Neural cell (in vitro differentiated cells): ENCODE data around the gene MRPL21. TPM values are rescaled to one million over a fixed set of nuclear protein-coding genes. Genes with fewer than 3 reads are reported as not detected.

Experiments used
- H2AFZ ChIP-seq: fragments of 200-600, 300-800 bp; sonication (generic), shearing (Covaris generic); 2 replicates; pipeline ENCODE4 v1.6.0; 2014; ENCODE audit warnings: low read depth, mild to moderate bottlenecking, antibody characterized with exemption, low read length, moderate library complexity
- H3F3A ChIP-seq: fragments of 200-600 bp; shearing (Covaris generic); 2 replicates; pipeline ENCODE4 v1.6.1; 2016; ENCODE audit warnings: mild to moderate bottlenecking, moderate library complexity, mixed read lengths, antibody characterized with exemption, low read length; ENCODE audit not compliant: insufficient read depth, poor library complexity, severe bottlenecking
- H3K27ac ChIP-seq: fragments of 200-600, 300-800 bp; sonication (generic), shearing (Covaris generic); 2 replicates; pipeline ENCODE4 v1.5.1; 2014; ENCODE audit warnings: mild to moderate bottlenecking, low read length, moderate library complexity
- H3K27me3 ChIP-seq: fragments of 300-800, 200-600 bp; sonication (generic), shearing (Covaris generic); 2 replicates; pipeline ENCODE4 v1.6.0; 2014; ENCODE audit warnings: mild to moderate bottlenecking, low read depth, low read length, moderate library complexity; ENCODE audit not compliant: insufficient read depth
- H3K36me3 ChIP-seq: fragments of 300-800, 200-600 bp; sonication (generic), shearing (Covaris generic); 2 replicates; pipeline ENCODE4 v1.5.1; 2014; ENCODE audit warnings: mild to moderate bottlenecking, antibody characterized with exemption, low read length, moderate library complexity; ENCODE audit not compliant: insufficient read depth
- H3K4me2 ChIP-seq: fragments of 300-800, 200-600 bp; sonication (generic), shearing (Covaris generic); 2 replicates; pipeline ENCODE4 v1.6.0; 2014; ENCODE audit warnings: mild to moderate bottlenecking, low read length
- H3K4me3 ChIP-seq: fragments of 300-800, 200-600 bp; sonication (generic), shearing (Covaris generic); 2 replicates; pipeline ENCODE4 v1.5.1; 2014; ENCODE audit warnings: mild to moderate bottlenecking, low read length, moderate library complexity
- H3K79me2 ChIP-seq: fragments of 200-600 bp; shearing (Covaris generic); replicated peaks from 2 replicates; pipeline ENCODE4 v1.6.0; 2014; ENCODE audit warnings: mild to moderate bottlenecking, low read length, moderate library complexity; ENCODE audit not compliant: insufficient read depth
- H3K9ac ChIP-seq: fragments of 300-800, 200-600 bp; sonication (generic), shearing (Covaris generic); 2 replicates; pipeline ENCODE4 v1.6.1; 2016; ENCODE audit warnings: mild to moderate bottlenecking, low read length, mixed read lengths
- H3K9me2 ChIP-seq: fragments of 200-600 bp; shearing (Covaris generic); 2 replicates; pipeline ENCODE4 v1.6.1; 2016; ENCODE audit warnings: mild to moderate bottlenecking, low read length, mixed read lengths; ENCODE audit not compliant: insufficient read depth
- H3K9me3 ChIP-seq: fragments of 200-600, 300-800 bp; sonication (generic), shearing (Covaris generic); 2 replicates; pipeline ENCODE4 v1.6.1; 2016; ENCODE audit warnings: mild to moderate bottlenecking, mixed run types, low read length, moderate library complexity, mixed read lengths
- H4K20me1 ChIP-seq: fragments of 200-600 bp; shearing (Covaris generic); 2 replicates; pipeline ENCODE4 v1.6.1; 2016; ENCODE audit warnings: mild to moderate bottlenecking, mixed run types; ENCODE audit not compliant: insufficient read depth
- EP300 ChIP-seq: fragments of 450-650 bp; conservative IDR thresholded peaks from 2 replicates; pipeline ENCODE4 v1.6.1; 2014; ENCODE audit warnings: antibody characterized with exemption, mild to moderate bottlenecking, moderate library complexity; ENCODE audit not compliant: poor library complexity, severe bottlenecking
- EZH2 ChIP-seq: fragments of 200-600, 300-800 bp; shearing (Covaris generic), sonication (generic); IDR thresholded peaks from 2 replicates; pipeline ENCODE4 v1.6.1; 2014; ENCODE audit warnings: antibody characterized with exemption, low read length, borderline replicate concordance, mild to moderate bottlenecking; ENCODE audit not compliant: insufficient read depth, poor library complexity, severe bottlenecking
- MXI1 ChIP-seq: fragments of 450-650 bp; conservative IDR thresholded peaks from 2 replicates; pipeline ENCODE4 v1.6.1; 2014; ENCODE audit warnings: antibody characterized with exemption, mild to moderate bottlenecking; ENCODE audit not compliant: poor library complexity, severe bottlenecking
- POLR2AphosphoS5 ChIP-seq: IDR thresholded peaks from 2 replicates; pipeline ENCODE4 v1.6.1; 2012
- RAD21 ChIP-seq: fragments of 450-650 bp; conservative IDR thresholded peaks from 2 replicates; pipeline ENCODE4 v1.6.1; 2014; ENCODE audit warnings: antibody characterized with exemption, mild to moderate bottlenecking, moderate library complexity
- SMC3 ChIP-seq: fragments of 450-650 bp; conservative IDR thresholded peaks from 2 replicates; pipeline ENCODE4 v1.6.1; 2014; ENCODE audit warnings: antibody characterized with exemption, mild to moderate bottlenecking, moderate library complexity; ENCODE audit not compliant: poor library complexity
- TAF1 ChIP-seq: IDR thresholded peaks from 2 replicates; pipeline ENCODE4 v1.6.1; 2012; ENCODE audit warnings: low read depth
- polyA plus RNA-seq: library from polyadenylated mRNA; depleted of rRNA; stranded (reverse); fragments of >200 nt; gene quantifications from 2 replicates; pipeline ENCODE4 v1.2.3, GENCODE V29; 2014
- TF ChIP-seq, protein P1 (sequence below): IDR thresholded peaks from 2 replicates; pipeline ENCODE4 v1.6.1; 2012; ENCODE audit warnings: borderline replicate concordance
- TF ChIP-seq, protein P2 (sequence below): fragments of 450-650 bp; IDR thresholded peaks from 2 replicates; pipeline ENCODE4 v1.5.1; 2014; ENCODE audit warnings: antibody characterized with exemption, mild to moderate bottlenecking, moderate library complexity; ENCODE audit not compliant: poor library complexity, severe bottlenecking

MRPL21 gene
- polyA plus RNA-seq, 1 donor from 2014 or later, result 139 TPM

DNA sequence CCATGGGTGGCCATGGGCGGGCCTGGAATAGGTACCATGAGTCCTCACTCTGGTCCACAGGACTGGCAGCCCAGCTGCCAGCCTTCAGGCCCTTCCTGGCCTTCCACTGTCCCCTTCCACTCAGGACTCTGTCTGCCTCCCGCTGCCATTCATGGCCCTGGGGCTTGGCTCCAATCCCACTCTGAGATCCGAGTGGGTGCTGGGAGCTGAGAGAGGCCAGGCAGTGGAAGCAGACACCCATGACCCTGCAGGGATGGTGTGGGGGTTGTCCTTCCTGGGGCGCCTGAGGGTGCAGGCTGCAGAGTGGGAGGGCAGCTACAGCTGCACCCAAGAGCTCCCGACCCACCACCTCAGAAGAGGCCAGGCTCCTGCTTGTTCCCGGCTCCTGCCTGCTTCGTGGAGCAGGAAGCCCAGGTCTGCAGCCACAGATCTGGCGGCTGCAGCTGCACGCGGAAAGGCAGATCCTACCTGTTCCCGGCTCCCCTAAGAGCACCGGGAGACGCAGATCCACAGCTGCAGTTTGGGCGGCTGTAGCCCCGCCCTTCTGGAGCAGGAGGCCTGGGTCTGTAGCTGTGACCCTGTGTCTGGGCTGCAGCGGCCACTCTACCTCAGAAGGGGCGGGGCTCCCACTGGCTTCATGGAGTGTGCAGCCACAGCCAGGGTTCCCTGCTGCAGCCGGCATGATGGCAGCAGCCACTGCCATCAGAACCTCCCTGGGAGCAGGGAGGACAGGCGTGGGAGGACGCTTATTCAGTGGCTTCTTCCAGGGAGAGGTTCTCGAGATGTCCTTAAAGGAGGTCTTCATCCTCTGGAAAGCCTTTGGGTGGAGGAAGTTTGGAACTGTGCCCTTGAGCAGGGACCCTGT is 27.6 kb upstream of the MRPL21 start:
- Histone ChIP-seq H4K20me1 (no peaks in the 10 kb centered on the region), H3K27ac (no peak overlapping the region), H3K4me3 (no peak overlapping the region), H3K79me2 (no peaks in the 10 kb centered on the region), H3K9me3 (no peaks in the 10 kb centered on the region), H2AFZ (no peak overlapping the region), H3K36me3 (peaks cover 8% of the 10 kb centered on the region), H3K27me3 (no peaks in the 10 kb centered on the region), H3K9me2 (no peaks in the 10 kb centered on the region), H3K9ac (no peak overlapping the region), H3K4me2 (no peak overlapping the region), H3F3A (no peaks in the 10 kb centered on the region)
- TF ChIP-seq RAD21 (no peak), TAF1 (no peak), POLR2AphosphoS5 (no peak), SMC3 (no peak), EP300 (no peak), MXI1 (no peak), EZH2 (no peak)
- TF ChIP-seq, protein P1, sequence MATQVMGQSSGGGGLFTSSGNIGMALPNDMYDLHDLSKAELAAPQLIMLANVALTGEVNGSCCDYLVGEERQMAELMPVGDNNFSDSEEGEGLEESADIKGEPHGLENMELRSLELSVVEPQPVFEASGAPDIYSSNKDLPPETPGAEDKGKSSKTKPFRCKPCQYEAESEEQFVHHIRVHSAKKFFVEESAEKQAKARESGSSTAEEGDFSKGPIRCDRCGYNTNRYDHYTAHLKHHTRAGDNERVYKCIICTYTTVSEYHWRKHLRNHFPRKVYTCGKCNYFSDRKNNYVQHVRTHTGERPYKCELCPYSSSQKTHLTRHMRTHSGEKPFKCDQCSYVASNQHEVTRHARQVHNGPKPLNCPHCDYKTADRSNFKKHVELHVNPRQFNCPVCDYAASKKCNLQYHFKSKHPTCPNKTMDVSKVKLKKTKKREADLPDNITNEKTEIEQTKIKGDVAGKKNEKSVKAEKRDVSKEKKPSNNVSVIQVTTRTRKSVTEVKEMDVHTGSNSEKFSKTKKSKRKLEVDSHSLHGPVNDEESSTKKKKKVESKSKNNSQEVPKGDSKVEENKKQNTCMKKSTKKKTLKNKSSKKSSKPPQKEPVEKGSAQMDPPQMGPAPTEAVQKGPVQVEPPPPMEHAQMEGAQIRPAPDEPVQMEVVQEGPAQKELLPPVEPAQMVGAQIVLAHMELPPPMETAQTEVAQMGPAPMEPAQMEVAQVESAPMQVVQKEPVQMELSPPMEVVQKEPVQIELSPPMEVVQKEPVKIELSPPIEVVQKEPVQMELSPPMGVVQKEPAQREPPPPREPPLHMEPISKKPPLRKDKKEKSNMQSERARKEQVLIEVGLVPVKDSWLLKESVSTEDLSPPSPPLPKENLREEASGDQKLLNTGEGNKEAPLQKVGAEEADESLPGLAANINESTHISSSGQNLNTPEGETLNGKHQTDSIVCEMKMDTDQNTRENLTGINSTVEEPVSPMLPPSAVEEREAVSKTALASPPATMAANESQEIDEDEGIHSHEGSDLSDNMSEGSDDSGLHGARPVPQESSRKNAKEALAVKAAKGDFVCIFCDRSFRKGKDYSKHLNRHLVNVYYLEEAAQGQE, result no peak
- TF ChIP-seq, protein P2, sequence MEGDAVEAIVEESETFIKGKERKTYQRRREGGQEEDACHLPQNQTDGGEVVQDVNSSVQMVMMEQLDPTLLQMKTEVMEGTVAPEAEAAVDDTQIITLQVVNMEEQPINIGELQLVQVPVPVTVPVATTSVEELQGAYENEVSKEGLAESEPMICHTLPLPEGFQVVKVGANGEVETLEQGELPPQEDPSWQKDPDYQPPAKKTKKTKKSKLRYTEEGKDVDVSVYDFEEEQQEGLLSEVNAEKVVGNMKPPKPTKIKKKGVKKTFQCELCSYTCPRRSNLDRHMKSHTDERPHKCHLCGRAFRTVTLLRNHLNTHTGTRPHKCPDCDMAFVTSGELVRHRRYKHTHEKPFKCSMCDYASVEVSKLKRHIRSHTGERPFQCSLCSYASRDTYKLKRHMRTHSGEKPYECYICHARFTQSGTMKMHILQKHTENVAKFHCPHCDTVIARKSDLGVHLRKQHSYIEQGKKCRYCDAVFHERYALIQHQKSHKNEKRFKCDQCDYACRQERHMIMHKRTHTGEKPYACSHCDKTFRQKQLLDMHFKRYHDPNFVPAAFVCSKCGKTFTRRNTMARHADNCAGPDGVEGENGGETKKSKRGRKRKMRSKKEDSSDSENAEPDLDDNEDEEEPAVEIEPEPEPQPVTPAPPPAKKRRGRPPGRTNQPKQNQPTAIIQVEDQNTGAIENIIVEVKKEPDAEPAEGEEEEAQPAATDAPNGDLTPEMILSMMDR, result no peak

DNA sequence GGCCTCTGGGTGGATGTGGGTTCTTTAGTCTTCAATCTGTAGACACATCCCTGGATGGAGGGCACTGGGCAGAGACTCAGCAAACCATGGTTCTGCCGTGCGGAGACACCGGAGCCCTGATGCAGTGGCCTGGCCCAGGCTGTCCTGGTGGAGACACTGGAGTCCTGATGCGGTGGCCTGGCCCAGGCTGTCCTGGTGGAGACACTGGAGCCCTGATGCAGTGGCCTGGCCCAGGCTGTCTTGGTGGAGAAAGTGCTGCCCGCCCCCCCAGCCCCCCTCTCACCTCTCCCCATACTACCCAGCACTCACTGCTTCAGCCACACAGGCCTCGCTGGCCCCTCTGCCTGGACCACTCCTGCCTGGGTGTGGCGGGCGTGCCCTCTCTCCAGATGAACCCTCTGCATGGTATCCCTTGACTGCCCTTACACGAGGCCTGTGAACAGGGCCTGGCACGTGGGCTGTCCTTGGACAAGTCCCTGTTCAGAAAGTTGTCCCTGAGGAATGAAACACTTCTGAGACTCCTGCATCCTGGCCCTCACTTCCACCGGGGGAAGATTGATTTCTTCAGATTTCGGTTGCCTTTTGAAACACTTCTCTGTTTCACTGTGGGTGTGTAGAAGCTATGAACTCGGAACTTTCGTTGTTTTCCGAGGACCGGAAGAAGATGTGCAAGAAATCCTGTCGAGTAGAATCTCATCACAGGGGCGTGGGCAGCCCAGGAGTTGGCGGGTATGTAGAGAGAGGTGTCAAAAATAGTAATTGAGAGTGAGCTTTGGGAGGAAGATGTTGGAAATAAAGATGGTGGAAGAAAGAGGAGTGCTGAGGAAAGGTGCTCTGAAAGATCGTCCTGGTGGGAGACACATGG is 26.3 kb upstream of the MRPL21 start:
- Histone ChIP-seq H3K36me3 (peaks cover 8% of the 10 kb centered on the region), H3F3A (no peaks in the 10 kb centered on the region)

More for the DNA sequence above, 26.3 kb upstream of the MRPL21 start:
- no peaks in the 10 kb centered on the region for H3K79me2 ChIP-seq
- H3K9me3 ChIP-seq, result no peaks in the 10 kb centered on the region
- H2AFZ ChIP-seq, result no peak overlapping the region
- H3K4me2 ChIP-seq, result no peak overlapping the region
- no peak overlapping the region for H3K9ac ChIP-seq
- no peak for TF ChIP-seq EP300
- TF ChIP-seq POLR2AphosphoS5, result no peak
- TF ChIP-seq, protein P2, result no peak
- no peak for TF ChIP-seq TAF1
- no peak for TF ChIP-seq MXI1
- TF ChIP-seq, protein P1, result no peak
- TF ChIP-seq SMC3, result no peak
- TF ChIP-seq EZH2, result no peak
- TF ChIP-seq RAD21, result no peak
- H3K4me3 ChIP-seq, result no peak overlapping the region
- H3K27me3 ChIP-seq, result no peaks in the 10 kb centered on the region
- no peaks in the 10 kb centered on the region for H4K20me1 ChIP-seq
- no peaks in the 10 kb centered on the region for H3K9me2 ChIP-seq
- no peak overlapping the region for H3K27ac ChIP-seq
